Stimulated activated CD4-positive, alpha-beta T cell treated with anti-CD3 and anti-CD28 coated beads, Interleukin-1b, Interleukin-23, amount 100 ng/mL, for 1 hour (primary cell): ENCODE data around the gene ITM2C.

Experiments used
- DNase-seq, 2 donors: peaks; one replicate each; pipeline ENCODE4 v3.0.0-alpha.2; 2020; ENCODE audit warnings: low read depth in 2 of 2

The ITM2C gene

DNA sequence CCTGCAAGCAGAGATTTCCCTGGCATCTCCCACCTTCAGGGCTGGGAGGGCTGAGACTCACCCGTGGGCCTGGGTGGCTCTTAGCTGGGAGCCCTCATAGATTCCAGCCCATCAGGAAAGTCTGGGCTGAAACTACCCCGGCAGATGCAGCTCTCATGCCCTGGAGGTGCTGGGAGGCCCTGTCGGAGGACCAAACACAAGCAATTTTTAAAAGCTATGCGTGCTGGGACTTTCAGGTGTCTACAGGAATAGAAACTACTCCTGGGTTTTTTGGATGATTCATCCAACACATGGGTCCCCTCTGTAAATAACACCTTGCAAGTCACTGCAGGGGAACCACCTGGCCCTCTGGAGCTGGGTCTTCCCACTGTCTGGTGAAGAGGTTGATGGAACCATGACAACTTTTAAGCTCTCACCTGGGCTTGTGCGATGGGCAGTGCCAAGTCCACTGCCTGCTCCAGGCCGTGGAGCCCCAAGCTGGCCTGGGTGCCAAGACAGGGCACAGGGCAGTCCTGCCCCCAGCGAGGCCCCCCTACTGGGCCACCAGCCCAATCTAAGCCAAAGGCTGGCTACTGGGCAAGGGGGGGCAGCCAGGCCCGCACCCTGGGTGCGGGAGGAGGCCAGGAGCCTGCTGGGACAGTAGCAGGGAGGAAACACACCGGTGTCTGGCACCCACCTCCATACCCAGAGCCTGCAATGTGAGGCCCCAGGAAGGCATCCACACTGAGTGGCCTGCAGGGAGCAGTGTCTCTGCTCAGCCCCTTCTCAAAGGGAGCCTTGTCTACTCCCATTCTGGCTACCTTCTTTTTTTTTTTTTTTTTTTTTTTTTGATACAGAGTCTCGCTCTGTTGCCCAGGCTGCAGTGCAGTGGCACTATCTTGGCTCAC, 61.4 kb downstream of the ITM2C start:
- no peak for DNase-seq

DNA sequence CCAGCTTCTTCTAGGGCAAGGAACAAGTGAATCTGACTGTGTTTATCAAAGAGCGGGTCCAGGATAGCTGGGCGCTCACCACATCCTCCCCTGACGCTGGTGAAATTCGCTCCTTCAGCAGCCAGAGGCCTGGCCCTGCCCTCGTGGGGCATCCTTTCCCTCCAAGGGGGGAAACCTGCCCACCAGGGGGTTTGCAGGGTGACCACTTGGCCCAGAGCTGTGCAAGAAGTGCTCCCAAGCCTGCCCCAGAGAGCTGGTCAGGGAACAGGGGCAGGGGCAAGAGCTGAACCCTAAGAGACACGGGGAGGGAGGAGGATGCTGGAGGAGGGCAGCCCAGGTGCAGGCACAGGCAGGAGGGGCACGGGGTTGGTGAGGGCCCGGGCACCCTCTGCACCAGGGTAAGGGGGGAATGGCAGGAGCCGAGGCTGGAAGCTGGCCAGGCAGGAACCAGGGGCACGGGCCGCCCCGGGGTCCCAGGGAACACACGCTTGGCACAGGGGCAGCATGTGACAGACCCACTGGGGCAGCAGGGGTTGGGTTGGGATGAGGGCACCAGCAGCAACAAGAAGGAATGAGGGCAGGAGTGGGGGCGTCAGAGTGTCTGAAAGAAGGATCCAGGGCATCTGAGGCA, 63.1 kb downstream of the ITM2C start:
- no peak for DNase-seq
